ENCODE data around the gene NADK. TPM values are rescaled to one million over a fixed set of nuclear protein-coding genes. Genes with fewer than 3 reads are reported as not detected.

NADK gene
- total and polyA plus RNA-seq, 2 of the 13 experiments (the other 11 are each of a cell fraction or from before 2014, with no cell fraction given), result 56.6 to 60.1 TPM

DNA sequence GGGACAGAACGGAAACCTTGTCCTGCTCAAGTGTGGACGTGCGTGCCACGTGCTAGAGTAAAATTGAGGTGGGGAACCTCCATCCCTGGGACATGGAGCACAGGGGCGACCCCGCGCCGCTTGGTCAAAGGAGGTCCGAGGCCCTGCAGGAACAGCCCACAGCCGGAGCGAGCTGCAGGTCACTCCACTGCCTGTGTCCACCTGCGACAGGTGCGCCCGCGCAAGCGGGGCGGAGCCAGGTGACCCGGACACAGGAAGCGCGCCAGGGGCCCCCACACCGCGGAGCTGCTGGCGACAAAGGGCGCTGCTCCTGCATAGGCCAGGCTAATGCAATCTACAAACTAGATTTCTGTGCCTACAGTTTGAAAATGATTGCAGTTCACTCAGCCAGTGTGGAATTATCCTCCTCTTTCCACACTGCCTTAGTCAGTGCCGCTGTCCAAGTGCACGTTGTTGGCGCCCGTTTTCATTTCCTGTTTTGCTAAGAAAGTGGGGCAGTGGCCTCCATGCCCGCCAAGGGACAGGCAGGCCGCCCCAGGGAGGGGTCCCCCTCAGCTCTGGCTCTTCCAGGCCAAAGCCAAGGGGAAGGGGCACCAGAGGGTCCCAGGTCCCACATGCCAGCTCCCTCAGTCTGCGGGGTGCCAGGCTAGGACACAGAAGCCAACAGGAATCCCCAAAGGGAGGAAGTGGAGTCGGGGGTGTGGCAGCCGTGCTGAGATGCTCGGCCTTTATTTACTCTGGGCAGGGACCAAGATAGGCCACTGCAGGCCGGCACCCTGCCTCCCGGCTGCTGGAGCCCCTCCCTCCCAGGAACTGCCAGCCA lies 4.3 kb upstream of the NADK start (continued):
- TF ChIP-seq DZIP1 (CRISPR knock-in tag; IDR thresholded peaks at IDR 0.05) (0 out of 2 replicates have a peak, but pooled peaks have one; percentile 37), ZNF615 (CRISPR knock-in tag; IDR thresholded peaks at IDR 0.05; ENCODE audit: borderline replicate concordance) (no peak), ZNF34 (CRISPR knock-in tag; IDR thresholded peaks at IDR 0.05; ENCODE audit: borderline replicate concordance) (peak; percentile 45; the same call in 1 of the 2 replicates), ZNF674 (CRISPR knock-in tag; IDR thresholded peaks at IDR 0.05; ENCODE audit: low read depth) (no peak), ZNF570 (CRISPR knock-in tag; IDR thresholded peaks at IDR 0.05; ENCODE audit: borderline replicate concordance) (no peak), MLLT10 (CRISPR knock-in tag; IDR thresholded peaks at IDR 0.05) (no peak), ZBTB21 (CRISPR knock-in tag; IDR thresholded peaks at IDR 0.05) (no peak), SP140L (CRISPR knock-in tag; IDR thresholded peaks at IDR 0.05; ENCODE audit: borderline replicate concordance) (no peak), ZSCAN22 (CRISPR knock-in tag; IDR thresholded peaks at IDR 0.05) (no peak), NR2F6 (IDR thresholded peaks at IDR 0.05) (no peak), NR2F6 (CRISPR knock-in tag; IDR thresholded peaks at IDR 0.05) (no peak), RORA (CRISPR knock-in tag; IDR thresholded peaks at IDR 0.05) (no peak), HMG20A (CRISPR knock-in tag; IDR thresholded peaks at IDR 0.05; ENCODE audit: borderline replicate concordance) (no peak), NFE2L1 (CRISPR knock-in tag; IDR thresholded peaks at IDR 0.05; ENCODE audit: borderline replicate concordance) (no peak), ZKSCAN5 (CRISPR knock-in tag; IDR thresholded peaks at IDR 0.05) (no peak), THAP7 (CRISPR knock-in tag; IDR thresholded peaks at IDR 0.05) (peak; percentile 74; the same call in 1 of the 2 replicates), ZNF878 (CRISPR knock-in tag; IDR thresholded peaks at IDR 0.05) (no peak), KDM6A (CRISPR knock-in tag; IDR thresholded peaks at IDR 0.05; ENCODE audit: low read depth) (no peak), SALL1 (CRISPR knock-in tag; IDR thresholded peaks at IDR 0.05) (peak; percentile 57; the same call in 1 of the 2 replicates), CAMTA2 (CRISPR knock-in tag; IDR thresholded peaks at IDR 0.05; ENCODE audit: borderline replicate concordance) (no peak), PRDM4 (CRISPR knock-in tag; IDR thresholded peaks at IDR 0.05; ENCODE audit: borderline replicate concordance) (no peak), ZBTB14 (CRISPR knock-in tag; IDR thresholded peaks at IDR 0.05) (no peak), ATAD3A (CRISPR knock-in tag; IDR thresholded peaks at IDR 0.05) (no peak), GLI4 (CRISPR knock-in tag; IDR thresholded peaks at IDR 0.05; ENCODE audit: borderline replicate concordance) (peak; percentile 69; the same call in 1 of the 2 replicates)

Data from HepG2 (cell line).